SK-N-SH (cell line): ENCODE data around the gene IL18. TPM values are rescaled to one million over a fixed set of nuclear protein-coding genes. Genes with fewer than 3 reads are reported as not detected.

Experiments
- CTCF ChIA-PET: fragments of 300-600, 350-600 bp; formaldehyde crosslinking; extraction: SDS; loops from one replicate; lab custom pipeline; 2021; lab: Yijun Ruan, JAX
- POLR2A ChIA-PET: fragments of 350-600 bp; sonication (Branson Sonifier 250); formaldehyde crosslinking; extraction: SDS; loops from one replicate; lab custom pipeline; 2020; ENCODE audit warnings: antibody characterized with exemption, inconsistent platforms; lab: Yijun Ruan, JAX
- DNase-seq: peaks from one replicate; pipeline ENCODE4 v3.0.0; 2012
- H2AFZ ChIP-seq: fragments of 200-600 bp; sonication (generic); 2 replicates; pipeline ENCODE4 v1.8.1; 2016; ENCODE audit warnings: antibody characterized with exemption, mild to moderate bottlenecking, low read depth
- H3F3A ChIP-seq: fragments of 200-600 bp; sonication (generic); replicated peaks from 2 replicates; pipeline ENCODE3; 2016; ENCODE audit warnings: antibody characterized with exemption, mild to moderate bottlenecking; ENCODE audit not compliant: insufficient read depth
- H3K27ac ChIP-seq, 2 experiments: fragments of 200-500 bp in 1 of 2; fragments of 200-600 bp in 1 of 2; sonication (Bioruptor generic) in 1 of 2; sonication (generic), shearing (Covaris generic) in 1 of 2; 2 replicates each; pipeline versions ENCODE4 v1.5.1 to v1.6.1; 2014 to 2016; ENCODE audit warnings: low read depth in 2 of 2, inconsistent platforms in 1 of 2, low read length in 1 of 2, mild to moderate bottlenecking in 1 of 2, mixed read lengths in 1 of 2
- H3K27me3 ChIP-seq: fragments of 200-600 bp; sonication (generic), shearing (Covaris generic); 2 replicates; pipeline ENCODE4 v1.6.1; 2016; ENCODE audit warnings: mixed run types; ENCODE audit not compliant: insufficient read depth
- H3K36me3 ChIP-seq, 2 experiments: fragments of 200-500 bp in 1 of 2; fragments of 200-600 bp in 1 of 2; sonication (Bioruptor generic) in 1 of 2; sonication (generic) in 1 of 2; replicated peaks in 1 of 2; 2 replicates each; pipeline versions ENCODE3 to v1.5.1; 2014 to 2016; ENCODE audit warnings: low read length in 1 of 2, mild to moderate bottlenecking in 1 of 2; ENCODE audit not compliant: insufficient read depth in 2 of 2, control insufficient read depth in 1 of 2
- H3K4me1 ChIP-seq, 2 experiments: fragments of 200-500 bp in 1 of 2; fragments of 200-600 bp in 1 of 2; sonication (Bioruptor generic) in 1 of 2; sonication (generic), shearing (Covaris generic) in 1 of 2; 2 replicates each; pipeline versions ENCODE4 v1.5.1 to v1.6.1; 2014 to 2016; ENCODE audit warnings: low read depth in 1 of 2, low read length in 1 of 2, mixed run types in 1 of 2; ENCODE audit not compliant: insufficient read depth in 2 of 2, control insufficient read depth in 1 of 2
- H3K4me2 ChIP-seq: fragments of 200-600 bp; sonication (generic), shearing (Covaris generic); 2 replicates; pipeline ENCODE4 v1.6.1; 2017; ENCODE audit warnings: mixed run types
- H3K4me3 ChIP-seq, 2 experiments: fragments of 200-500 bp in 1 of 2; fragments of 200-600 bp in 1 of 2; sonication (Bioruptor generic) in 1 of 2; sonication (generic), shearing (Covaris generic) in 1 of 2; 2 replicates each; pipeline versions ENCODE4 v1.5.1 to v1.8.1; 2014 to 2016; ENCODE audit warnings: low read depth in 2 of 2, inconsistent platforms in 1 of 2, low read length in 1 of 2, mild to moderate bottlenecking in 1 of 2, mixed read lengths in 1 of 2, moderate library complexity in 1 of 2
- H3K79me2 ChIP-seq: fragments of 200-600 bp; sonication (generic); 2 replicates; pipeline ENCODE4 v1.8.1; 2017; ENCODE audit warnings: mild to moderate bottlenecking; ENCODE audit not compliant: insufficient read depth
- H3K9ac ChIP-seq: fragments of 200-600 bp; sonication (generic); 2 replicates; pipeline ENCODE4 v1.6.1; 2017; ENCODE audit warnings: mixed run types
- H3K9me2 ChIP-seq: fragments of 200-600 bp; sonication (generic); 2 replicates; pipeline ENCODE4 v1.6.1; 2017; ENCODE audit warnings: mixed run types
- H3K9me3 ChIP-seq: fragments of 200-600 bp; sonication (generic); 2 replicates; pipeline ENCODE4 v1.6.1; 2017; ENCODE audit warnings: mixed run types, mild to moderate bottlenecking, moderate library complexity
- H4K20me1 ChIP-seq: fragments of 200-600 bp; sonication (generic); 2 replicates; pipeline ENCODE4 v1.6.1; 2017; ENCODE audit warnings: mild to moderate bottlenecking, mixed run types; ENCODE audit not compliant: insufficient read depth
- ELF1 ChIP-seq: IDR thresholded peaks from 2 replicates; pipeline ENCODE4 v1.4.0; 2012
- EP300 ChIP-seq, 2 experiments: IDR thresholded peaks; 2 replicates each; pipeline versions ENCODE4 v1.4.0 to v1.6.1; 2012; ENCODE audit warnings: borderline replicate concordance in 1 of 2, low read depth in 1 of 2, low read length in 1 of 2
- EZH2phosphoT487 ChIP-seq: fragments of 200-600 bp; sonication (generic); IDR thresholded peaks from 2 replicates; pipeline ENCODE4 v1.6.1; 2017; ENCODE audit warnings: low read depth, mixed run types, mild to moderate bottlenecking, antibody characterized with exemption, moderate library complexity, borderline replicate concordance
- FOXJ3 ChIP-seq: sonication (generic); formaldehyde crosslinking; IDR thresholded peaks from 2 replicates; pipeline ENCODE4 v1.5.1; 2020; ENCODE audit warnings: mild to moderate bottlenecking, missing genetic modification reagents
- GABPA ChIP-seq: IDR thresholded peaks from 2 replicates; pipeline ENCODE4 v1.4.0; 2012; ENCODE audit warnings: low read depth, mild to moderate bottlenecking
- GATA2 ChIP-seq: sonication (generic); formaldehyde crosslinking; IDR thresholded peaks from 2 replicates; pipeline ENCODE4 v1.5.0; 2020; ENCODE audit warnings: mild to moderate bottlenecking, missing genetic modification reagents
- NFIC ChIP-seq: IDR thresholded peaks from 2 replicates; pipeline ENCODE4 v1.4.0; 2012; ENCODE audit warnings: borderline replicate concordance
- SIN3A ChIP-seq: IDR thresholded peaks from 2 replicates; pipeline ENCODE4 v1.6.1; 2012; ENCODE audit warnings: low read depth, mild to moderate bottlenecking, low read length, moderate library complexity, borderline replicate concordance
- SMC3 ChIP-seq: IDR thresholded peaks from 2 replicates; pipeline ENCODE4 v1.6.1; 2012; ENCODE audit warnings: low read depth, low read length, improper control_type of control experiment
- TAF1 ChIP-seq: IDR thresholded peaks from 2 replicates; pipeline ENCODE4 v1.6.1; 2012; ENCODE audit warnings: low read depth, mild to moderate bottlenecking, low read length, moderate library complexity, borderline replicate concordance
- YY1 ChIP-seq: IDR thresholded peaks from 2 replicates; pipeline ENCODE4 v1.4.0; 2012; ENCODE audit warnings: low read depth, mild to moderate bottlenecking
- WGBS: methylation state at CpG from one replicate; pipeline ENCODE4 v1.1.6; 2017; ENCODE audit warnings: low lambda C conversion rate; 5-methylcytosine and 5-hydroxymethylcytosine counted together
- polyA plus RNA-seq, 3 experiments: library from polyadenylated mRNA; depleted of rRNA; stranded (reverse); fragments of >200 nt; gene quantifications; 2 replicates each; pipeline ENCODE4 v1.2.3, GENCODE V29; 2012
- TF ChIP-seq, protein P1 (sequence below): fragments of 150-350 bp; IDR thresholded peaks from 2 replicates; pipeline ENCODE4 v1.6.1; 2016; ENCODE audit warnings: mild to moderate bottlenecking, low read depth, low read length
- TF ChIP-seq, protein P2 (sequence below): IDR thresholded peaks from 2 replicates; pipeline ENCODE4; 2012
- TF ChIP-seq, protein P3 (sequence below): IDR thresholded peaks from 2 replicates; pipeline ENCODE4 v1.4.0; 2012; ENCODE audit warnings: low read depth, borderline replicate concordance

The IL18 gene
- polyA plus RNA-seq, 1 of the 3 experiments (the other 2 are of a cell fraction) = 0.28 TPM

DNA sequence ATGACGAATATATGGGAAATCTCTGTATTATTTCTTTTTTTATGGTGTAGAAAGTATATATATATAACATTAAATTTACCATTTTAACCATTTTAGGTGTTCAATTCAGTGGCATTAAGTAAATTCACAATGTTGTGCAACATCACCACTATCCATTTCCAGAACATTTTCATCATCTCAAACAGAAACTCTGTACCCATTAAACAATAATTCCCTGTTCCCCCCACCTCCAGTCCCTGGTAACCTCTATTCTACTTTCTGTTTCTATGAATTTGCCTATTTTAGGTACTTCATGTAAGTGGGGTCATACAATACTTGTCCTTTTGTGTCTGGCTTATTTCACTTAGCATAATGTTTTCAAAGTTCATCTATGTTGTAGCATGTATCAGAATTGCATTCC is 47.0 kb upstream of the IL18 start:
- H3K4me3 ChIP-seq = no peak overlapping the region
- H3K4me1 ChIP-seq = no peaks in the 10 kb centered on the region
- H2AFZ ChIP-seq = no peak overlapping the region
- TF ChIP-seq, protein P1, sequence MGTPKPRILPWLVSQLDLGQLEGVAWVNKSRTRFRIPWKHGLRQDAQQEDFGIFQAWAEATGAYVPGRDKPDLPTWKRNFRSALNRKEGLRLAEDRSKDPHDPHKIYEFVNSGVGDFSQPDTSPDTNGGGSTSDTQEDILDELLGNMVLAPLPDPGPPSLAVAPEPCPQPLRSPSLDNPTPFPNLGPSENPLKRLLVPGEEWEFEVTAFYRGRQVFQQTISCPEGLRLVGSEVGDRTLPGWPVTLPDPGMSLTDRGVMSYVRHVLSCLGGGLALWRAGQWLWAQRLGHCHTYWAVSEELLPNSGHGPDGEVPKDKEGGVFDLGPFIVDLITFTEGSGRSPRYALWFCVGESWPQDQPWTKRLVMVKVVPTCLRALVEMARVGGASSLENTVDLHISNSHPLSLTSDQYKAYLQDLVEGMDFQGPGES = no peak
- TF ChIP-seq TAF1 (no peak), EP300 (IDR thresholded peaks at IDR 0.05; ENCODE audit: borderline replicate concordance in 1 of 2, low read depth in 1 of 2, low read length in 1 of 2) (no peak)
- H4K20me1 ChIP-seq = no peaks in the 10 kb centered on the region
- H3K4me2 ChIP-seq = no peak overlapping the region
- POLR2A ChIA-PET = no interaction called here
- no peak overlapping the region for H3K27ac ChIP-seq
- no peak overlapping the region for H3K9ac ChIP-seq
- no peaks in the 10 kb centered on the region for H3K79me2 ChIP-seq
- H3K9me2 ChIP-seq = no peaks in the 10 kb centered on the region
- 40% methylated on average over 1 of the region's 1 CpG for WGBS
- H3K27me3 ChIP-seq = no peaks in the 10 kb centered on the region
- no peaks in the 10 kb centered on the region for H3F3A ChIP-seq
- no peaks in the 10 kb centered on the region for H3K9me3 ChIP-seq
- CTCF ChIA-PET = interaction anchor here (4.2 kb wide), 1 partner anchor 8 kb away, joined by 11 read pairs; no protein-coding TSS in a partner anchor
- DNase-seq = no peak
- no peaks in the 10 kb centered on the region for H3K36me3 ChIP-seq

DNA sequence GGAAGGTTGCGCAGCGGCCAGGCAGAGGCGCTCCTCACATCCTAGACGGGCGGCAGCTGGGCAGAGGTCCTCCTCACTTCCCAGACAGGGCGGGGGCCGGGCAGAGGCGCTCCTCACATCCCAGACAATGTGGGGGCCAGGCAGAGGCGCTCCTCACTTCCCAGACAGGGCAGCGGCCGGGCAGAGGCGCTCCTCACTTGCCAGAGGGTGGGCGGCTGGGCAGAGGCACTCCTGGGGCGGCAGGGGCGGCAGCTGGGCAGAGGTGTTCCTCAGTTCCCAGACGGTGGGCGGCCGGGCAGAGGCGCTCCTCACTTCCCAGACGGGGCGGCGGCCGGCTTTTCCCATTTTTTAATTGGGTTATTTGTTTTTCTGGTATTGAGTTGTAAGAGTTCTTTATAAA is 42.2 kb upstream of the IL18 start:
- Histone ChIP-seq H3K27me3 (no peaks in the 10 kb centered on the region), H3K4me1 (no peaks in the 10 kb centered on the region), H3K4me3 (no peak overlapping the region), H3K79me2 (no peaks in the 10 kb centered on the region), H3K27ac (no peak overlapping the region), H4K20me1 (no peaks in the 10 kb centered on the region), H3K36me3 (no peaks in the 10 kb centered on the region), H3F3A (no peaks in the 10 kb centered on the region), H2AFZ (no peak overlapping the region), H3K9me2 (no peaks in the 10 kb centered on the region), H3K9me3 (no peaks in the 10 kb centered on the region), H3K9ac (no peak overlapping the region), H3K4me2 (no peak overlapping the region)
- WGBS = 96% methylated on average over 17 of the region's 23 CpGs
- TF ChIP-seq SMC3 (no peak), EZH2phosphoT487 (no peak), ELF1 (no peak), SIN3A (no peak), FOXJ3 (no peak), NFIC (no peak), GATA2 (CRISPR knock-in tag) (no peak), GABPA (no peak), YY1 (no peak)
- TF ChIP-seq, protein P2, sequence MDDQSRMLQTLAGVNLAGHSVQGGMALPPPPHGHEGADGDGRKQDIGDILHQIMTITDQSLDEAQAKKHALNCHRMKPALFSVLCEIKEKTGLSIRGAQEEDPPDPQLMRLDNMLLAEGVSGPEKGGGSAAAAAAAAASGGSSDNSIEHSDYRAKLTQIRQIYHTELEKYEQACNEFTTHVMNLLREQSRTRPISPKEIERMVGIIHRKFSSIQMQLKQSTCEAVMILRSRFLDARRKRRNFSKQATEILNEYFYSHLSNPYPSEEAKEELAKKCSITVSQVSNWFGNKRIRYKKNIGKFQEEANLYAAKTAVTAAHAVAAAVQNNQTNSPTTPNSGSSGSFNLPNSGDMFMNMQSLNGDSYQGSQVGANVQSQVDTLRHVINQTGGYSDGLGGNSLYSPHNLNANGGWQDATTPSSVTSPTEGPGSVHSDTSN = no peak
- TF ChIP-seq, protein P3, sequence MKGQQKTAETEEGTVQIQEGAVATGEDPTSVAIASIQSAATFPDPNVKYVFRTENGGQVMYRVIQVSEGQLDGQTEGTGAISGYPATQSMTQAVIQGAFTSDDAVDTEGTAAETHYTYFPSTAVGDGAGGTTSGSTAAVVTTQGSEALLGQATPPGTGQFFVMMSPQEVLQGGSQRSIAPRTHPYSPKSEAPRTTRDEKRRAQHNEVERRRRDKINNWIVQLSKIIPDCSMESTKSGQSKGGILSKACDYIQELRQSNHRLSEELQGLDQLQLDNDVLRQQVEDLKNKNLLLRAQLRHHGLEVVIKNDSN = no peak
- DNase-seq = no peak
- CTCF ChIA-PET = interaction anchor here (1.4 to 3.1 kb wide), 3 partner anchors 13 to 74 kb away, joined by 3 to 16 read pairs (median 7); partner anchors contain the start of gene BCO2
- POLR2A ChIA-PET = no interaction called here
